ENCODE measurements around the gene ST3GAL5. TPM values are rescaled to one million over a fixed set of nuclear protein-coding genes. Genes with fewer than 3 reads are reported as not detected.

ST3GAL5 gene
- polyA plus RNA-seq, 1 of the 3 experiments (the other 2 are of a cell fraction), result 37.6 TPM

DNA sequence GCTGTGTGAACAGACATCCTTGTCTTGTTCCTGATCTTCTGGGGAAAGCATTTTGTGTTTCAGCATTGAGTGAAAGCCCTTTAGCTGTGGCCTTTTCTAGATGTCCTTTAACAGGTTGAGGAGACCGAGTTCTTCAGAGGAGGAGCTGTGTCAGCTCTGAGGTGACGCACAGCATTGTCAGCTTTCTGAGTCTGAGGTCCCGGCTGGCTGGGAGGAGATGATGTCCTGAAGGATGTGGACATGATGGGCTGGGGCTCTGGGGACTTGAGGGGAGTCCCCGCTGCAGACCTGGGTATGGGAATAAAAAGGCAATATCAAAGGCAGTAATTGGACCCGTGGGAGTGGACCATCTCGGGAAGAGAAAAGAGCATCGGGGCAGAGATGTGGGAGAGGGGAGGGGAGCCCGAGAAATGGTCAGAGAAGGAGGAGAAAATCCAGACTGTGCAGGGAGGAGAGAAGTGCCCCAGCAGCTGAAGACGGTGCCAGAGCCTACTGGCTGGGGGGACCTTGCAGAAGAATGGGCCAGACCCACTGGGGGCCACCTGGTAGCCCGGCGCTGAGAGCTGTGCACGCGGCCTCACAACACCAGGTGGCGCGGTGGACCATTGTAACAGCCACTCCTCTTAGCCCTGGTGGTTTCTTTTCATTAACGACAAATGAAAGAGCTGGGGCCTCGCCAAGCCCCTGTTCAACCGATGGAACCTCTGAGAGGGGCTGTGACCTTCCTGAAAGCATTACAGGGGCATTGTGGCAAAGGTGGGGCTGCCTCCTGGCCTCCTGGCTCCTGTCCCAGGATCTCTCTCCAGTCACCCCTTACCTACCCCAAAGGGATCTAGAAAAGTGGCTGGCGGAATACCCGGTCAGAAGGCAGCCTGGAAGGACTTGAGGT is 61.6 kb downstream of the ST3GAL5 start:
- 26% methylated on average over 12 of the region's 20 CpGs for WGBS (ENCODE audit: low lambda C conversion rate)
- CTCF ChIA-PET, result interaction anchor here (0.6 to 14.5 kb wide), 91 partner anchors 8 to 522 kb away, joined by 3 to 223 read pairs (median 5); partner anchors contain the start of genes ATOH8 and ST3GAL5
- Histone ChIP-seq H3K4me2 (peak overlapping the region; percentile 69), H3K79me2 (ENCODE audit: insufficient read depth) (no peaks in the 10 kb centered on the region), H3F3A (replicated peaks; ENCODE audit: insufficient read depth) (no peaks in the 10 kb centered on the region), H3K9me3 (no peaks in the 10 kb centered on the region), H3K9ac (no peak overlapping the region), H3K4me1 (ENCODE audit: control insufficient read depth in 1 of 2, insufficient read depth in 2 of 2, low read depth in 1 of 2, low read length in 1 of 2) (peaks cover 0 to 7% of the 10 kb centered on the region in 2 experiments; a peak in 1 of 4 replicates), H4K20me1 (ENCODE audit: insufficient read depth) (no peaks in the 10 kb centered on the region), H3K9me2 (no peaks in the 10 kb centered on the region), H3K4me3 (ENCODE audit: low read depth in 2 of 2, low read length in 1 of 2) (peak overlapping the region; percentile 15 to 49; a peak in 2 of 4 replicates), H3K36me3 (replicated peaks in 1 of 2; ENCODE audit: control insufficient read depth in 1 of 2, insufficient read depth in 2 of 2, low read length in 1 of 2) (no peaks in the 10 kb centered on the region), H3K27ac (ENCODE audit: low read depth in 2 of 2, low read length in 1 of 2) (no peak overlapping the region), H3K27me3 (ENCODE audit: insufficient read depth) (no peaks in the 10 kb centered on the region), H2AFZ (ENCODE audit: low read depth) (peak overlapping the region; percentile 68; the same call in 1 of the 2 replicates)
- DNase-seq, result peak; percentile 84
- TF ChIP-seq GABPA (IDR thresholded peaks at IDR 0.05; ENCODE audit: low read depth) (no peak), CTCF (IDR thresholded peaks at IDR 0.05) (peak; percentile 87), YY1 (IDR thresholded peaks at IDR 0.05; ENCODE audit: low read depth) (no peak), RAD21 (IDR thresholded peaks at IDR 0.05; ENCODE audit: low read length) (peak; percentile 92), RFX5 (IDR thresholded peaks at IDR 0.05; ENCODE audit: low read length) (no peak), SMC3 (IDR thresholded peaks at IDR 0.05; ENCODE audit: low read depth, low read length) (peak; percentile 94)
- TF ChIP-seq, protein P1, sequence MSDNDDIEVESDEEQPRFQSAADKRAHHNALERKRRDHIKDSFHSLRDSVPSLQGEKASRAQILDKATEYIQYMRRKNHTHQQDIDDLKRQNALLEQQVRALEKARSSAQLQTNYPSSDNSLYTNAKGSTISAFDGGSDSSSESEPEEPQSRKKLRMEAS (IDR thresholded peaks at IDR 0.05; ENCODE audit: low read depth), result peak; percentile 47; the same call in 1 of the 2 replicates
- POLR2A ChIA-PET, result interaction anchor here (0.6 to 1.5 kb wide), 4 partner anchors 191 to 314 kb away, joined by 3 to 6 read pairs (median 4); partner anchors contain the start of genes POLR1A and PTCD3

DNA sequence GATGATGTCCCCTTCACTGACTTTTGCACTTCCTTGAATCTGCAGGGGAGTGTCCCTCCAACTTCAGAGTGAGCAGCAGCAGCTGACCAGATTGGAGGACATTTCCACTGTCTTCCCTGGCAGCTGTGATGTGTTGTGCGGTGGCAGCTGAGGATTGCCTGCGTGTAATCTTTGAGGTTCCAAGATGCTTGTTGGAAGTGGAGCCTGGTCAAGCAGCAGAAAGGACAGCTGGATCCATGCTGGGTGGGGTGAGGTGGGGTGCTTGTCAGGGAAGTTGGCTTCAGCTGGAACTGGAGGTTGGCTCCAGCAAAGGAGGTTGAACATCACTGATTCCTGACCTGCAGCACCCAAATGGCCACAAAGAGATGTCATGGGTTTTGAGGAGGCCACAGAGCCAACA is 64.8 kb downstream of the ST3GAL5 start:
- Histone ChIP-seq H3K36me3 (replicated peaks in 1 of 2; ENCODE audit: control insufficient read depth in 1 of 2, insufficient read depth in 2 of 2, low read length in 1 of 2) (no peaks in the 10 kb centered on the region), H3K79me2 (ENCODE audit: insufficient read depth) (no peaks in the 10 kb centered on the region), H3K4me3 (ENCODE audit: low read depth in 2 of 2, low read length in 1 of 2) (no peak overlapping the region), H3K4me1 (ENCODE audit: control insufficient read depth in 1 of 2, insufficient read depth in 2 of 2, low read depth in 1 of 2, low read length in 1 of 2) (peaks cover 0 to 7% of the 10 kb centered on the region in 2 experiments; a peak in 2 of 4 replicates), H3K9ac (no peak overlapping the region), H3K27ac (ENCODE audit: low read depth in 2 of 2, low read length in 1 of 2) (no peak overlapping the region), H3F3A (replicated peaks; ENCODE audit: insufficient read depth) (no peaks in the 10 kb centered on the region), H3K9me2 (no peaks in the 10 kb centered on the region), H4K20me1 (ENCODE audit: insufficient read depth) (no peaks in the 10 kb centered on the region), H2AFZ (ENCODE audit: low read depth) (no peak overlapping the region), H3K9me3 (no peaks in the 10 kb centered on the region), H3K4me2 (no peak overlapping the region), H3K27me3 (ENCODE audit: insufficient read depth) (no peaks in the 10 kb centered on the region)
- TF ChIP-seq NRF1 (IDR thresholded peaks at IDR 0.05; ENCODE audit: low read depth, low read length), result no peak
- TF ChIP-seq, protein P2, sequence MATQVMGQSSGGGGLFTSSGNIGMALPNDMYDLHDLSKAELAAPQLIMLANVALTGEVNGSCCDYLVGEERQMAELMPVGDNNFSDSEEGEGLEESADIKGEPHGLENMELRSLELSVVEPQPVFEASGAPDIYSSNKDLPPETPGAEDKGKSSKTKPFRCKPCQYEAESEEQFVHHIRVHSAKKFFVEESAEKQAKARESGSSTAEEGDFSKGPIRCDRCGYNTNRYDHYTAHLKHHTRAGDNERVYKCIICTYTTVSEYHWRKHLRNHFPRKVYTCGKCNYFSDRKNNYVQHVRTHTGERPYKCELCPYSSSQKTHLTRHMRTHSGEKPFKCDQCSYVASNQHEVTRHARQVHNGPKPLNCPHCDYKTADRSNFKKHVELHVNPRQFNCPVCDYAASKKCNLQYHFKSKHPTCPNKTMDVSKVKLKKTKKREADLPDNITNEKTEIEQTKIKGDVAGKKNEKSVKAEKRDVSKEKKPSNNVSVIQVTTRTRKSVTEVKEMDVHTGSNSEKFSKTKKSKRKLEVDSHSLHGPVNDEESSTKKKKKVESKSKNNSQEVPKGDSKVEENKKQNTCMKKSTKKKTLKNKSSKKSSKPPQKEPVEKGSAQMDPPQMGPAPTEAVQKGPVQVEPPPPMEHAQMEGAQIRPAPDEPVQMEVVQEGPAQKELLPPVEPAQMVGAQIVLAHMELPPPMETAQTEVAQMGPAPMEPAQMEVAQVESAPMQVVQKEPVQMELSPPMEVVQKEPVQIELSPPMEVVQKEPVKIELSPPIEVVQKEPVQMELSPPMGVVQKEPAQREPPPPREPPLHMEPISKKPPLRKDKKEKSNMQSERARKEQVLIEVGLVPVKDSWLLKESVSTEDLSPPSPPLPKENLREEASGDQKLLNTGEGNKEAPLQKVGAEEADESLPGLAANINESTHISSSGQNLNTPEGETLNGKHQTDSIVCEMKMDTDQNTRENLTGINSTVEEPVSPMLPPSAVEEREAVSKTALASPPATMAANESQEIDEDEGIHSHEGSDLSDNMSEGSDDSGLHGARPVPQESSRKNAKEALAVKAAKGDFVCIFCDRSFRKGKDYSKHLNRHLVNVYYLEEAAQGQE (IDR thresholded peaks at IDR 0.05; ENCODE audit: low read depth, low read length), result no peak
- TF ChIP-seq, protein P1 (IDR thresholded peaks at IDR 0.05; ENCODE audit: low read depth), result no peak
- DNase-seq, result no peak
- CTCF ChIA-PET, result interaction anchor here (0.7 to 14.5 kb wide), 5 partner anchors 8 to 257 kb away, joined by 5 to 223 read pairs (median 57); partner anchors contain the start of gene ST3GAL5
- POLR2A ChIA-PET, result no interaction called here
- WGBS (ENCODE audit: low lambda C conversion rate), result 94% methylated on average over 2 of the region's 2 CpGs
